ENCODE measurements around the gene RABGAP1L. TPM values are rescaled to one million over a fixed set of nuclear protein-coding genes. Genes with fewer than 3 reads are reported as not detected.
"Not testable (repeated sequence)": the region's sequence is repeated elsewhere in the genome, so short reads cannot be mapped to it uniquely, and the experiment has no call there.

Gene RABGAP1L
- total RNA-seq, 4 donors from 2014 or later = 70.5 to 100 (median 92.6) TPM

DNA sequence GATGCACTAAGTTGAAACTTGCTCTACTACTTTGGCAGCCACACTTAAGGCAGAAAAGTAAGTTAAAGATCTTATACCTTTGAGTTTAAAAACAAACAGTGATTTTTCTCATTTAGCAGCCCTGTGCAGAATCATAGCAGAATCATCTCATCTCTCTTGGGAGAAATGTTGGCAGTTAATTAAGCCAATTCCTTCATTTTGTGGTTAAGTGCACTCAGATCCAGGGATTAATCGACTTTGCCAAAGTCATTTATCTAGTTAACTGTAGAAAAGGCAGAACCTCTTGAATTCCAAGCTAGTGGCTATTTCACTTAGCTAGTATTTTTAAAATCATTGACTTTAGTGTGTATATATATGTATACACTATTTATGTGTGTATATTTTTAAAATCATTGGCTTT is 413.5 kb downstream of the RABGAP1L start:
- DNase-seq = no peak
- Histone ChIP-seq H3K4me1 (no peaks in the 10 kb centered on the region), H3K36me3 (no peaks in the 10 kb centered on the region), H3K27ac (no peak overlapping the region), H3K9me3 (no peaks in the 10 kb centered on the region), H3K27me3 (no peaks in the 10 kb centered on the region), H3K4me3 (replicated peaks in 1 of 3) (no peak overlapping the region)
- WGBS, 2 donors = 81 to 82% methylated on average over 1 of the region's 1 CpG
- TF ChIP-seq, protein P1, sequence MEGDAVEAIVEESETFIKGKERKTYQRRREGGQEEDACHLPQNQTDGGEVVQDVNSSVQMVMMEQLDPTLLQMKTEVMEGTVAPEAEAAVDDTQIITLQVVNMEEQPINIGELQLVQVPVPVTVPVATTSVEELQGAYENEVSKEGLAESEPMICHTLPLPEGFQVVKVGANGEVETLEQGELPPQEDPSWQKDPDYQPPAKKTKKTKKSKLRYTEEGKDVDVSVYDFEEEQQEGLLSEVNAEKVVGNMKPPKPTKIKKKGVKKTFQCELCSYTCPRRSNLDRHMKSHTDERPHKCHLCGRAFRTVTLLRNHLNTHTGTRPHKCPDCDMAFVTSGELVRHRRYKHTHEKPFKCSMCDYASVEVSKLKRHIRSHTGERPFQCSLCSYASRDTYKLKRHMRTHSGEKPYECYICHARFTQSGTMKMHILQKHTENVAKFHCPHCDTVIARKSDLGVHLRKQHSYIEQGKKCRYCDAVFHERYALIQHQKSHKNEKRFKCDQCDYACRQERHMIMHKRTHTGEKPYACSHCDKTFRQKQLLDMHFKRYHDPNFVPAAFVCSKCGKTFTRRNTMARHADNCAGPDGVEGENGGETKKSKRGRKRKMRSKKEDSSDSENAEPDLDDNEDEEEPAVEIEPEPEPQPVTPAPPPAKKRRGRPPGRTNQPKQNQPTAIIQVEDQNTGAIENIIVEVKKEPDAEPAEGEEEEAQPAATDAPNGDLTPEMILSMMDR (IDR thresholded peaks at IDR 0.05) = no peak
- TF ChIP-seq POLR2A (IDR thresholded peaks at IDR 0.05) = no peak
- intact Hi-C loops (cut with DNase I) = no loop called here

DNA sequence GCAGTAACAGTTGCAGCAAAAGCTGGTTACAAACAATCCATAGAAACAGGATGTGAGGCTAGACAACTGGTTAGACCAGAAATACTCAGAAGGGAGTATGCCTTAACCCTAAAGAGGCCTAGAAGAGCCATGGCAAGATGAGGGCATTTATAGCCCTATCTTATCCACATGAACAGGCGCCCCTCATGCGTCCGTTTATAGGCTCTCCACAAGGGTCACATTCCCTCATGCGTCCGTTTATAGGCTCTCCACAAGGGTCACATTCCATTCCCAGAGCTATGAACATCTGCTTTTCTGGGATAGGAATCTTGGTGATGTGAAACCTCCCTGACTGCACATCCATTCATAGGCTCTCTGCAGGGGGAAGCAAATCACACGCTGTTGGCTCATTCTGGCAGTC is 416.8 kb downstream of the RABGAP1L start:
- H3K36me3 ChIP-seq; H3K4me3 ChIP-seq (replicated peaks in 1 of 3); H3K27ac ChIP-seq; DNase-seq; H3K27me3 ChIP-seq; H3K9me3 ChIP-seq; H3K4me1 ChIP-seq; intact Hi-C loops (cut with DNase I): not testable (repeated sequence)
- 95 to 99% methylated on average over 6 of the region's 6 CpGs for WGBS, 2 donors

DNA sequence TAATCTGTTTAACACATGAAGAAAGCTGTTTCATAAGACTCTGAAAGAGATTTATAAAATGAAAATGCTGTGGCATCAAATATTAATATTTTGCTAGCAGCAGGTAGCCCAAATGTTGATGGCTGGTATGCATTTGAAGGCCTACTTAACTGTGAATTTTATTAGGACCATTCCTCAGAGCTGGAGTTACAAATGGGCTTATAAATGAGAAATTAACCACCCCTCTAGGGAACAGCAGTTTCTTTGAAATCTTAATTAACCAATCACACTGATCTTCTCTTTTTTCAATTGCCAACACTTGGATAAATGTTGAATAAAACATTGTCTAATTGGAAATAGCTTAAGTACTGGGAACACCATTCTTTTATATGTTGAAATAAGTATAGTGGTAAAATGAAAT is 418.4 kb downstream of the RABGAP1L start:
- no peaks in the 10 kb centered on the region for H3K9me3 ChIP-seq
- no peaks in the 10 kb centered on the region for H3K4me1 ChIP-seq
- H3K27ac ChIP-seq = no peak overlapping the region
- no peak overlapping the region for H3K4me3 ChIP-seq (replicated peaks in 1 of 3)
- DNase-seq = no peak
- intact Hi-C loops (cut with DNase I) = no loop called here
- no peaks in the 10 kb centered on the region for H3K36me3 ChIP-seq
- TF ChIP-seq, protein P1 (IDR thresholded peaks at IDR 0.05) = no peak
- no peak for TF ChIP-seq POLR2A (IDR thresholded peaks at IDR 0.05)
- no peaks in the 10 kb centered on the region for H3K27me3 ChIP-seq

DNA sequence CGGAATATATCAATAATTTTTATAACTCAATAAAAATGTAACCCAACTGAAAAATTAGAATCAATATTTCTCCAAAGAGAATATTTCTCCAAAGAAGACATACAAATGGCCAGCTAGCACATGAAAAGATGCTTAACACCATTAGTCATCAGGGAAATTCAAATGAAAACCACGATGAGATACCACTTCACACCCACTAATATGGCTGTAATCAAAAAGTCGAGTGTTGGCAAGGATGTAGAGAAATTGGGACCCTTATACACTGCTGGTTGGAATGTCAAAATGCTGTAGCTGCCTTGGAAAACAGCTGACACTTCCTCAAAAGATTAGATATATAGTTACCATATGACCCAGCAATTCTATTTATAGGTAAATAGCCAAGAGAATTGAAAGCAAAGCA is 421.5 kb downstream of the RABGAP1L start:
- WGBS, 2 donors = 77 to 94% methylated on average over 3 of the region's 3 CpGs
- no peak overlapping the region for H3K27ac ChIP-seq
- TF ChIP-seq, protein P1 (IDR thresholded peaks at IDR 0.05) = no peak
- no peak for TF ChIP-seq POLR2A (IDR thresholded peaks at IDR 0.05)

DNA sequence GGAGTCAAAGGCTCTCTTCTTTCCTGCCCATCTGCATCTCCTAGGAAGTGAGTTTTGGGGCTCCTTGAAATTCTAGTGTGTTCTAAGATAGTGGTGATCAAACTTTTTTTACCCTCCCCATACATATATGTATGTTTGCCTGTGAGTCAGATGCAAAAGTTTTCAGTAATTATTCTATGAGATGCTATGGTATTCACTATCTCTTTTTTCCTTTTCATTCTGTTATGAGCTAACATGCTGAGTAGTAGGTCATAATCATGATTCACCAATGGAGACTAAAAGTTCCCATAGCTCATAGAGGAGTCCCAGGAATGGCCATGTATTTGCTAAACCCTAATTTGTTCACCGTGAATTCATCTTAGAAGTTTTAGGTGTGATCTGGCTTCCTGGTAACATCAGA is 424.0 kb downstream of the RABGAP1L start:
- no peaks in the 10 kb centered on the region for H3K27me3 ChIP-seq
- H3K27ac ChIP-seq = no peak overlapping the region
- WGBS, 2 donors = 100% methylated on average over 1 of the region's 1 CpG
- no peak for DNase-seq
- no peaks in the 10 kb centered on the region for H3K9me3 ChIP-seq
- no peak for TF ChIP-seq POLR2A (IDR thresholded peaks at IDR 0.05)
- TF ChIP-seq, protein P1 (IDR thresholded peaks at IDR 0.05) = no peak
- no peak overlapping the region for H3K4me3 ChIP-seq (replicated peaks in 1 of 3)
- no peaks in the 10 kb centered on the region for H3K36me3 ChIP-seq
- intact Hi-C loops (cut with DNase I) = no loop called here
- H3K4me1 ChIP-seq = no peaks in the 10 kb centered on the region

More for the DNA sequence above, 421.5 kb downstream of the RABGAP1L start:
- Histone ChIP-seq H3K9me3 (no peaks in the 10 kb centered on the region), H3K4me1 (no peaks in the 10 kb centered on the region), H3K36me3 (no peaks in the 10 kb centered on the region), H3K4me3 (replicated peaks in 1 of 3) (no peak overlapping the region), H3K27me3 (no peaks in the 10 kb centered on the region)
- intact Hi-C loops (cut with DNase I) = no loop called here
- DNase-seq = no peak

DNA sequence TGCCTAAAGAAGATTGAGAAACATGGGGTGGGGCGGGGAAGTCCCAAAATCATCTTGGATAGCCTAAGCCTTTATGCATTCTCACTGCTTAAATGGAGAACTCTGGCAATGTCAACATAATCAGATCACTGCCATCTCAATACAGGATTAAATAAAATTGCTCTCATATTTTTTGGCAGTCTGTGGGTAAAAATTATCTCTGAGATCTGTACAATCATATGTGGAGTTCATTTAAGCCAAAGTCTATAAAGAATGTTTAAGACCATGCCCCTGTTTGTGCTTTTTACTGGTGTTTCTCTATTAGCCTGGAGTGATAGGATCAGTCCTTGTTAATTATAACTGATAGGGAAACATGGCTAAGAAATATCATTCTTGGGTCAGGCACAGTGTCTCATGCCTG is 424.8 kb downstream of the RABGAP1L start:
- Histone ChIP-seq H3K27me3 (no peaks in the 10 kb centered on the region), H3K4me3 (replicated peaks in 1 of 3) (no peak overlapping the region), H3K4me1 (no peaks in the 10 kb centered on the region), H3K27ac (no peak overlapping the region), H3K9me3 (no peaks in the 10 kb centered on the region), H3K36me3 (no peaks in the 10 kb centered on the region)
- 93 to 95% methylated on average over 1 of the region's 1 CpG for WGBS, 2 donors
- TF ChIP-seq, protein P1 (IDR thresholded peaks at IDR 0.05) = no peak
- no peak for TF ChIP-seq POLR2A (IDR thresholded peaks at IDR 0.05)
- intact Hi-C loops (cut with DNase I) = no loop called here
- DNase-seq = no peak

DNA sequence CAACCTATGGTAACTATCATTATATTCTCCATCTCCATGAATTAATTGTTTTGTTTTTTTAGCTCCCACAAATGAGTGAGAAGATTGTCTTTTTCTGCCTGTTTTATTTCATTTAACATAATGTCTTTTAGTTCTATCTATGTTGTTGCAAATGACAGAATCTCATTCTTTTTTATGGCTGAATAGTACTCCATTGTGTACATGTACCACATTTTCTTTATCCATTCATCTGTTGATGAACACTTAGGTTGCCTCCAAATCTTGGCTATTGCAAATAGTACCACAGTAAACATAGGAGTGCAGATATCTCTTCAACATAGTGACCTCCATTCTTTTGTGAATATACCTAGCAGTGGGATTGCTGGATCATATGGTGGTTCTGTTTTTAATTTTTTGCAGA is 429.3 kb downstream of the RABGAP1L start:
- H3K27ac ChIP-seq; intact Hi-C loops (cut with DNase I); H3K27me3 ChIP-seq; DNase-seq; H3K9me3 ChIP-seq; H3K4me3 ChIP-seq (replicated peaks in 1 of 3); H3K36me3 ChIP-seq; H3K4me1 ChIP-seq: not testable (repeated sequence)

Data from thyroid gland (tissue), 4 donors.